Transverse colon (tissue), 4 donors: ENCODE data around the gene DDX10. TPM values are rescaled to one million over a fixed set of nuclear protein-coding genes. Genes with fewer than 3 reads are reported as not detected.
"Not testable (repeated sequence)": the region's sequence is repeated elsewhere in the genome, so short reads cannot be mapped to it uniquely, and the experiment has no call there.

Experiments
- DNase-seq: peaks from one replicate; pipeline ENCODE4 v3.0.0-alpha.2; 2019
- H3K27ac ChIP-seq, 4 donors: fragments of 200-600 bp; sonication (generic); 2 replicates each; pipeline ENCODE4 v1.5.1; 2016 to 2018; ENCODE audit warnings: inconsistent platforms in 4 of 4
- H3K27me3 ChIP-seq: fragments of 200-600 bp; sonication (generic); 2 replicates; pipeline ENCODE4 v1.5.1; 2017; ENCODE audit warnings: inconsistent platforms
- H3K36me3 ChIP-seq, 4 donors: fragments of 200-600 bp; sonication (generic); 2 replicates each; pipeline ENCODE4 v1.5.1; 2017 to 2019; ENCODE audit warnings: inconsistent platforms in 4 of 4
- H3K4me1 ChIP-seq, 4 donors: fragments of 200-600 bp; sonication (generic); 2 replicates each; pipeline ENCODE4 v1.5.1; 2017 to 2020; ENCODE audit warnings: inconsistent platforms in 4 of 4
- H3K4me3 ChIP-seq, 4 donors: fragments of 200-600 bp; sonication (generic); 1 replicate in 1 of 4; 2 replicates in 3 of 4; pipeline versions ENCODE4 v1.5.1 to v1.6.1; 2017 to 2019; ENCODE audit warnings: inconsistent platforms in 4 of 4
- H3K9me3 ChIP-seq, 2 donors: fragments of 200-600 bp; sonication (generic); 2 replicates each; pipeline ENCODE4 v1.5.1; 2017 to 2019; ENCODE audit warnings: inconsistent platforms in 2 of 2
- CTCF ChIP-seq, 5 experiments: fragments of 200-600 bp in 3 of 5; fragments of 450-650 bp in 2 of 5; sonication (generic) in 3 of 5; IDR thresholded peaks; 1 replicate in 2 of 5; 2 replicates in 3 of 5; pipeline ENCODE4 v1.5.1; 2016 to 2017; ENCODE audit warnings: antibody characterized with exemption in 5 of 5, inconsistent platforms in 3 of 5, mild to moderate bottlenecking in 2 of 5, moderate library complexity in 1 of 5
- EP300 ChIP-seq: sonication (generic); formaldehyde crosslinking; IDR thresholded peaks from one replicate; pipeline ENCODE4 v1.6.1; 2017; ENCODE audit warnings: antibody characterized with exemption, low read depth
- POLR2A ChIP-seq: fragments of 450-650 bp; IDR thresholded peaks from one replicate; pipeline ENCODE4 v1.6.1; 2016; ENCODE audit warnings: antibody characterized with exemption, mild to moderate bottlenecking, moderate library complexity
- POLR2AphosphoS5 ChIP-seq, 3 donors: sonication (generic); formaldehyde crosslinking; IDR thresholded peaks; one replicate each; pipeline ENCODE4 v1.6.1; 2016; ENCODE audit warnings: antibody characterized with exemption in 3 of 3
- WGBS, 2 donors: methylation state at CpG; one replicate each; pipeline ENCODE4 v1.1.5; 2018; ENCODE audit warnings: low coverage in 1 of 2; 5-methylcytosine and 5-hydroxymethylcytosine counted together
- in situ Hi-C, 4 donors: fragments of 200-750 bp; cut with MboI; loops; one replicate each; pipeline versions ENCODE4 v1.15.0 to v1.15.1; 2017; ENCODE audit warnings: low sequenced_read_pairs in 3 of 4, low pct_ligation_motif_present in 1 of 4, low pct_unique_long_range_greater_than_20kb in 1 of 4
- intact Hi-C: fragments of 100-400 bp; cut with DNase I; formaldehyde crosslinking; loops from one replicate; pipeline ENCODE4 v1.15.1; 2023; ENCODE audit warnings: low total_unique reads
- total RNA-seq, 4 donors: library from RNA; depleted of rRNA; stranded (reverse); fragments of >200 nt; gene quantifications; one replicate each; pipeline ENCODE4 v1.1.0, GENCODE V29; 2016

The DDX10 gene
- total RNA-seq, 4 donors from 2014 or later, result 7.6 to 38.2 (median 12.6) TPM

GRCh38 chr11:108819957-108820356 lies 155.1 kb downstream of the DDX10 start:
- no peak overlapping the region for H3K27ac ChIP-seq
- no peaks in the 10 kb centered on the region for H3K4me1 ChIP-seq
- H3K27me3 ChIP-seq, result no peaks in the 10 kb centered on the region
- in situ Hi-C loops (no loop called here), intact Hi-C loops (no loop called here)
- TF ChIP-seq EP300 (no peak), CTCF (IDR thresholded peaks at IDR 0.05) (no peak), POLR2AphosphoS5 (IDR thresholded peaks at IDR 0.05) (no peak), POLR2A (no peak)
- WGBS, 2 donors, result 93 to 100% methylated on average over 2 of the region's 2 CpGs
- H3K36me3 ChIP-seq, result no peaks in the 10 kb centered on the region
- H3K4me3 ChIP-seq, result no peak overlapping the region
- no peaks in the 10 kb centered on the region for H3K9me3 ChIP-seq
- DNase-seq, result no peak

- 95% methylated on average over 8 to 11 of the region's 11 CpGs for WGBS, 2 donors
- H3K36me3 ChIP-seq, H3K9me3 ChIP-seq, H3K27me3 ChIP-seq, DNase-seq, intact Hi-C loops, in situ Hi-C loops, H3K27ac ChIP-seq, H3K4me1 ChIP-seq, H3K4me3 ChIP-seq: not testable (repeated sequence)
Measured at GRCh38 chr11:108823960-108824359, 159.1 kb downstream of the DDX10 start.

- TF ChIP-seq EP300 (no peak), POLR2A (no peak), POLR2AphosphoS5 (IDR thresholded peaks at IDR 0.05) (no peak), CTCF (IDR thresholded peaks at IDR 0.05) (no peak)
Measured at GRCh38 chr11:108824545-108824944, 159.7 kb downstream of the DDX10 start.

GRCh38 chr11:108825381-108825780 lies 160.5 kb downstream of the DDX10 start:
- no peaks in the 10 kb centered on the region for H3K27me3 ChIP-seq
- intact Hi-C loops, result no loop called here
- no peak for TF ChIP-seq EP300
- no peak for TF ChIP-seq CTCF (IDR thresholded peaks at IDR 0.05)
- no peak for TF ChIP-seq POLR2A
- TF ChIP-seq POLR2AphosphoS5 (IDR thresholded peaks at IDR 0.05), result no peak
- H3K36me3 ChIP-seq, result no peaks in the 10 kb centered on the region
- peaks cover 3% of the 10 kb centered on the region in 2 donors for H3K9me3 ChIP-seq
- in situ Hi-C loops, result no loop called here
- H3K4me1 ChIP-seq, result no peaks in the 10 kb centered on the region
- no peak for DNase-seq
- no peak overlapping the region for H3K27ac ChIP-seq
- 91 to 93% methylated on average over 1 of the region's 1 CpG for WGBS, 2 donors
- no peak overlapping the region for H3K4me3 ChIP-seq

More at GRCh38 chr11:108824545-108824944, 159.7 kb downstream of the DDX10 start:
- no peaks in the 10 kb centered on the region for H3K36me3 ChIP-seq
- in situ Hi-C loops (no loop called here), intact Hi-C loops (no loop called here)
- H3K9me3 ChIP-seq, result peaks cover 3% of the 10 kb centered on the region in 2 donors
- H3K27me3 ChIP-seq, result no peaks in the 10 kb centered on the region
- H3K27ac ChIP-seq, result no peak overlapping the region
- WGBS, 2 donors, result 69 to 73% methylated on average over 2 to 3 of the region's 3 CpGs
- H3K4me1 ChIP-seq, result no peaks in the 10 kb centered on the region
- H3K4me3 ChIP-seq, result no peak overlapping the region
- DNase-seq, result no peak

GRCh38 chr11:108826136-108826535 lies 161.3 kb downstream of the DDX10 start:
- intact Hi-C loops, result no loop called here
- in situ Hi-C loops, result no loop called here
- WGBS, 2 donors, result 78 to 85% methylated on average over 2 of the region's 2 CpGs
- Histone ChIP-seq H3K9me3 (peaks cover 3% of the 10 kb centered on the region in 2 donors), H3K27ac (no peak overlapping the region), H3K27me3 (no peaks in the 10 kb centered on the region), H3K4me1 (no peaks in the 10 kb centered on the region), H3K36me3 (no peaks in the 10 kb centered on the region), H3K4me3 (no peak overlapping the region)
- TF ChIP-seq CTCF (IDR thresholded peaks at IDR 0.05) (no peak), EP300 (no peak), POLR2A (no peak), POLR2AphosphoS5 (IDR thresholded peaks at IDR 0.05) (no peak)
- DNase-seq, result no peak
